Stimulated activated CD8-positive, alpha-beta memory T cell treated with anti-CD3 and anti-CD28 coated beads, Interleukin-7, amount 100 ng/mL, for 1 hour (primary cell): ENCODE measurements around the gene FAM174C.
"Not testable (repeated sequence)": the region's sequence is repeated elsewhere in the genome, so short reads cannot be mapped to it uniquely, and the experiment has no call there.

Source experiments
- DNase-seq, 2 donors: peaks; one replicate each; pipeline ENCODE4 v3.0.0-alpha.2; 2020; ENCODE audit warnings: low read depth in 2 of 2

The FAM174C gene

GRCh38 chr19:1320282-1320650, 44.9 kb downstream of the FAM174C start:
- not testable (repeated sequence) for DNase-seq

DNA sequence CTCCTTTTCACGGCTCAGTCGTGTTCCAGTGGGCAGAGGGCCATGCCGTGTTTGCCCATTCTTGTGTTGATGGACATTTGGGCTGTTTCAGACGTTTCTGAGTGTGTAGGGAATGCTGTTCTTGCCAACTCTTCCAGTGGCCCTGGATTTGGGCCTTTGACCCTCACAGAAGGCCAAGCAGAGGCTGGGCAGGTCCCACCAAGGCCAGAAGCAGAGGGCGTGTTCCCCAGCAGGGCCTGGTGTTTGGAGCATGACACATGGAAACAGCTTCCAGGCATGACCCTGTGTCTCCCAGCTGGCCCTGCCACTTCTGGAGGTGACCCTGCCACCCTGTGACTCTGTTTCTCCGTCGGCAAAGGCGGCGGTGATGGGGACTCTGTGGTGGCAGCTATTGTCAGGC, 46.2 kb downstream of the FAM174C start:
- DNase-seq = no peak

GRCh38 chr19:1322198-1322981, 47.1 kb downstream of the FAM174C start:
- DNase-seq = no peak

GRCh38 chr19:1324249-1324805, 49.0 kb downstream of the FAM174C start:
- DNase-seq = no peak

- no peak for DNase-seq
Measured at GRCh38 chr19:1324806-1325567, 49.7 kb downstream of the FAM174C start.

DNA sequence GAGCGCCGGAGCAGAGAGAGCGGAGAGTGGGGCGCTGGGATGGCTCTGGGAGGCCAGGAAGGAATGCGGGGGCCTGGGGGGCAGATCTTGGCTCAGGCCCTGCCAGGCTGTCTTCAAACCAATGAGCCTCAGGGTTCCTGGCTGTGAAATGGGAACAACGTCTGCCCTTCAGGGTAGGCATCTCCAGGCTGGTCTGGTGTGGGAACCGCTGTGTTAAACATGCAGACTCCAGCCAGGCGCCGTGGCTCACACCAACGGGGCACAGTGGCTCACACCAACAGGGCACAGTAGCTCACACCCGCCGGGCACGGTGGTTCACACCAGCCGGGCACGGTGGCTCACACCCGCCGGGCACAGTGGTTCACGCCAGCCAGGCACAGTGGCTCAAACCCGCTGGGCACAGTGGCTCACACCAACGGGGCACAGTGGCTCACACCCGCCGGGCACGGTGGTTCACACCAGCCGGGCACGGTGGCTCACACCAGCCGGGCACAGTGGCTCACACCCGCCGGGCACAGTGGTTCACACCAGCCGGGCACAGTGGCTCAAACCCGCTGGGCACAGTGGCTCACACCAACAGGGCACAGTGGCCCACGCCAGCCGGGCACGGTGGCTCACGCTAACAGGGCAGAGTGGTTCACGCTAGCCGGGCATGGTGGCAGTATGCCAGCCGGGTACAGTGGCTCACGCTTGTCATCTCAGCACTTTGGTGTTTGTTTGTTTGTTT, 50.4 kb downstream of the FAM174C start:
- no peak for DNase-seq

DNA sequence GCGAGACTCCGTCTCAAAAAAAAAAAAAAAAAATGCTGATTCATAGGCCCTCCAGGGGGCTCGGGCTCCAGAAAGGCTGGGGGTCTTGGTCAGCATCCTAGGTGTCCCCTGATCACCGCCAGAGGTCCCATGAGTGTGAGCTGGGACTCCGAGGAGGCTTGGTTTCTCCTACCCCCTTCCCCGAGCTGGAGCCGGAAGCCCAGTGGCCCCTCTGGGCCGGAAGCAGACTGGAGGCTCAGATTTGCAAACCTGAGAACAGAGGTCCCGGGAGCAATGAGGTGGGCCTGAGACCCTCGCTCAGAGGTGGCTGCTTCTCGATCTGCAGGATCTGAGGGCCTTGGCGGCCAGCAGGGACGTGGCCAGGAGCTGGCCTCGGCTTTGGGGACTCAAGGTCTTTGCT, 51.8 kb downstream of the FAM174C start:
- no peak for DNase-seq
